AG04450 (cell line): ENCODE data around the gene UNKL. TPM values are rescaled to one million over a fixed set of nuclear protein-coding genes. Genes with fewer than 3 reads are reported as not detected.

Source experiments
- CTCF ChIA-PET: fragments of 300-600, 350-600 bp; formaldehyde crosslinking; extraction: SDS; loops from one replicate; lab custom pipeline; 2022; ENCODE audit warnings: antibody characterized with exemption, inconsistent platforms; lab: Charles Lee
- POLR2A ChIA-PET: fragments of 350-600 bp; formaldehyde crosslinking; extraction: SDS; loops from one replicate; lab custom pipeline; 2021; ENCODE audit warnings: antibody characterized with exemption, inconsistent platforms; lab: Yijun Ruan, JAX
- DNase-seq: peaks from one replicate; pipeline ENCODE4 v3.0.0-alpha.2; 2011; ENCODE audit warnings: low read depth, low spot score
- H3K27ac ChIP-seq: one replicate; pipeline ENCODE4 v1.5.1; 2012; ENCODE audit warnings: low read depth, low read length, control low read depth
- H3K27me3 ChIP-seq: one replicate; pipeline ENCODE4 v1.6.0; 2012; ENCODE audit warnings: low read length; ENCODE audit not compliant: control insufficient read depth, insufficient read depth
- H3K4me3 ChIP-seq: 2 replicates; pipeline ENCODE4 v1.5.1; 2011; ENCODE audit warnings: mild to moderate bottlenecking, low read depth, low read length, control low read depth
- H3K9me3 ChIP-seq: 2 replicates; pipeline ENCODE4 v1.5.1; 2012; ENCODE audit warnings: low read length; ENCODE audit not compliant: control insufficient read depth, insufficient read depth
- CTCF ChIP-seq: IDR thresholded peaks from 2 replicates; pipeline ENCODE4 v1.5.1; 2011; ENCODE audit warnings: low read depth, low read length, control low read depth, inconsistent platforms
- polyA plus RNA-seq: library from polyadenylated mRNA; depleted of rRNA; stranded (reverse); fragments of >200 nt; gene quantifications from 2 replicates; pipeline ENCODE4 v1.2.3, GENCODE V29; 2011

UNKL gene
- polyA plus RNA-seq, 1 experiment, result 7.6 TPM

GRCh38 chr16:1422076-1422475, 7.6 kb upstream of the UNKL start:
- H3K27me3 ChIP-seq, result no peaks in the 10 kb centered on the region
- ChIA-PET CTCF (no interaction called here), POLR2A (no interaction called here)
- H3K27ac ChIP-seq, result no peak overlapping the region
- no peak for DNase-seq
- H3K9me3 ChIP-seq, result peaks cover 10% of the 10 kb centered on the region
- H3K4me3 ChIP-seq, result no peak overlapping the region
- TF ChIP-seq CTCF, result no peak

- DNase-seq, result no peak
- peak overlapping the region; percentile 100 for H3K4me3 ChIP-seq
- POLR2A ChIA-PET, result interaction anchor here (0.6 to 1.0 kb wide), 5 partner anchors 12 to 870 kb away, joined by 3 to 6 read pairs (median 4); no protein-coding TSS in a partner anchor
- no peak for TF ChIP-seq CTCF
- H3K9me3 ChIP-seq, result peaks cover 10% of the 10 kb centered on the region
- CTCF ChIA-PET, result no interaction called here
- H3K27ac ChIP-seq, result peak overlapping the region; percentile 39
- no peaks in the 10 kb centered on the region for H3K27me3 ChIP-seq
Measured at GRCh38 chr16:1420111-1420539, 5.6 kb upstream of the UNKL start.

DNA sequence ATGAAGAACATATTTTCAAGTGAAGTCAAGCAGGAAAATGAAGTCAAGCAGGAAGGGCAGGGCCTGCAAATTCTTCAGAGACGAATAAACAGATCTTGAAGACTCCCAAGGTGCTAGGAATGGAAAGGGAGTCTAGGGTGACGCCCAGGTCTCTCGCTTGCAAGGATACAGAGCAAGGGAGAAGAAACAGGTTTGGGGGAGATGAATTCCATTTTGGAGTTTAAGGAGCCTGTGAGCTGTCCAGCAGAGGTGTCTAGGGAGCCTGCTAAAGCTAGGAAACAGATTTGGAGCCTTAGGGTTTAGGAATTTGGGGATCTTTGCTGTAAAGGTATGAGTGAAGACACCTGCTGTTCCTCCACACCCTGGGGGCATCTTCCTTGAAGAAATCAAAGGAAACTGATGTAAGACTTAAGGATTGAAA, 2.0 kb upstream of the UNKL start:
- no peak for DNase-seq
- ChIA-PET POLR2A (no interaction called here), CTCF (no interaction called here)
- Histone ChIP-seq H3K4me3 (no peak overlapping the region), H3K27ac (no peak overlapping the region), H3K9me3 (peaks cover 5% of the 10 kb centered on the region; the same call in 1 of the 2 replicates), H3K27me3 (no peaks in the 10 kb centered on the region)
- TF ChIP-seq CTCF, result no peak

GRCh38 chr16:1413684-1414531, 596 bp downstream of the UNKL start:
- Histone ChIP-seq H3K27me3 (no peaks in the 10 kb centered on the region), H3K27ac (no peak overlapping the region), H3K9me3 (no peaks in the 10 kb centered on the region; the same call in 1 of the 2 replicates), H3K4me3 (peak overlapping the region; percentile 78)
- DNase-seq, result no peak
- TF ChIP-seq CTCF, result peak; percentile 53
- CTCF ChIA-PET, result no interaction called here
- POLR2A ChIA-PET, result no interaction called here

DNA sequence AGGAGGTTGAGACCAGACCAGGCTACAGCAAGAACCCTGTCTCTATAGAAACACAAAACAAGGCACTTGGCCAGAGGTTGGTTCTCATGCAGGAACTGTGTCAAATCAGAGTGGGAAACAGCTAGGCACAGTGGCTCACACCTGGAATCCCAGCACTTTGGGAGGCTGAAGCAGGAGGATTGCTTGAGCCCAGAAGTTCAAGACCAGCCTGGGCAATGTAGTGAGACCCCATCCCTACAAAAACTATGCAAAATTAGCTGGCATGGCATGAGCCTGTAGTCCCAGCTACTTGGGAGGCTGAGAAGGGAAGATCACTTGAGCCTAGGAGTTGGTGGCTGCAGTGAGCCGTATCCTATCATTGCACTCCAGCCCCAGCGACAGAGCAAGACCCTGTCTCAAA, 1.7 kb downstream of the UNKL start:
- ChIA-PET POLR2A (no interaction called here), CTCF (no interaction called here)
- Histone ChIP-seq H3K27me3 (no peaks in the 10 kb centered on the region), H3K9me3 (no peaks in the 10 kb centered on the region; the same call in 1 of the 2 replicates), H3K27ac (no peak overlapping the region), H3K4me3 (no peak overlapping the region)
- no peak for TF ChIP-seq CTCF
- DNase-seq, result no peak
